Suprapubic skin (tissue), 4 donors: ENCODE results near the gene SCFD1. TPM values are rescaled to one million over a fixed set of nuclear protein-coding genes. Genes with fewer than 3 reads are reported as not detected.

ENCODE experiments used
- DNase-seq, 2 donors: peaks; one replicate each; pipeline ENCODE4 v3.0.0-alpha.2; 2019; ENCODE audit warnings: low spot score in 2 of 2
- H3K27ac ChIP-seq: fragments of 200-600 bp; sonication (generic); one replicate; pipeline ENCODE4 v1.5.1; 2019
- H3K27me3 ChIP-seq: fragments of 200-600 bp; sonication (generic); one replicate; pipeline ENCODE4 v1.5.1; 2019
- H3K36me3 ChIP-seq: fragments of 200-600 bp; sonication (generic); one replicate; pipeline ENCODE4 v1.5.1; 2019
- H3K4me1 ChIP-seq: fragments of 200-600 bp; sonication (generic); one replicate; pipeline ENCODE4 v1.5.1; 2019
- H3K4me3 ChIP-seq: fragments of 200-600 bp; sonication (generic); one replicate; pipeline ENCODE4 v1.5.1; 2019; ENCODE audit warnings: mild to moderate bottlenecking
- H3K9me3 ChIP-seq: fragments of 200-600 bp; sonication (generic); one replicate; pipeline ENCODE4 v1.5.1; 2019
- EP300 ChIP-seq: sonication (generic); formaldehyde crosslinking; IDR thresholded peaks from one replicate; pipeline ENCODE4 v1.6.1; 2017; ENCODE audit warnings: antibody characterized with exemption
- POLR2A ChIP-seq, 2 donors: fragments of 450-650 bp; IDR thresholded peaks; one replicate each; pipeline ENCODE4 v1.6.1; 2017; ENCODE audit warnings: antibody characterized with exemption in 2 of 2, mild to moderate bottlenecking in 2 of 2, moderate library complexity in 2 of 2
- POLR2AphosphoS5 ChIP-seq, 3 donors: sonication (generic); formaldehyde crosslinking; IDR thresholded peaks; one replicate each; pipeline ENCODE4 v1.6.1; 2017; ENCODE audit warnings: antibody characterized with exemption in 3 of 3
- WGBS: methylation state at CpG from one replicate; pipeline ENCODE4 v1.1.5; 2018; 5-methylcytosine and 5-hydroxymethylcytosine counted together
- total RNA-seq, 4 donors: library from RNA; depleted of rRNA; stranded (reverse); fragments of >200 nt; gene quantifications; one replicate each; pipeline ENCODE4 v1.1.0, GENCODE V29; 2016
- TF ChIP-seq, protein P1 (sequence below), 2 donors: fragments of 200-600 bp in 1 of 2; fragments of 450-650 bp in 1 of 2; sonication (generic) in 1 of 2; IDR thresholded peaks; one replicate each; pipeline ENCODE4 v1.5.1; 2016 to 2019; ENCODE audit warnings: antibody characterized with exemption in 2 of 2, mild to moderate bottlenecking in 1 of 2, moderate library complexity in 1 of 2

The SCFD1 gene
- total RNA-seq, 4 donors from 2014 or later = 26.4 to 84.2 (median 49.9) TPM

DNA sequence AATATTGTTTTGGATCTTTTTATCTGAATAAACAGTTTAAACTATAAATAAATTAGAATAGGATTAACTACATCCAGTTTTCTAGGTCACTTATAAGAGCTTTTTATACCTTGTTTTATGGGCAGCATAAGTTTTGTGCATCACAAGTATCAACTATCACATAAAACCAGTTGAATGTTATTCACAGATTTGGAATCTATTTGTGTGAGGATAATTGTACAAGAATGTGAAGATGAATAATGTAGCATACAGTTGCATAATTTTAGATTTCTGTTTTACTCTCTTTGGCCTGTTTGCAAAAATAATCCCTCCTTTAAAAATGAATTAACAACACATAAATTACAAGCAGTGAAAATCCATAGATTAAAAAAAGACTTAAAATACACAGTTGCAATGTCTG, 88.8 kb downstream of the SCFD1 start:
- Histone ChIP-seq H3K27ac (no peak overlapping the region), H3K27me3 (no peaks in the 10 kb centered on the region), H3K4me3 (no peak overlapping the region), H3K4me1 (peaks cover 6% of the 10 kb centered on the region), H3K9me3 (no peaks in the 10 kb centered on the region), H3K36me3 (peaks cover 29% of the 10 kb centered on the region)
- DNase-seq = no peak
- TF ChIP-seq, protein P1, sequence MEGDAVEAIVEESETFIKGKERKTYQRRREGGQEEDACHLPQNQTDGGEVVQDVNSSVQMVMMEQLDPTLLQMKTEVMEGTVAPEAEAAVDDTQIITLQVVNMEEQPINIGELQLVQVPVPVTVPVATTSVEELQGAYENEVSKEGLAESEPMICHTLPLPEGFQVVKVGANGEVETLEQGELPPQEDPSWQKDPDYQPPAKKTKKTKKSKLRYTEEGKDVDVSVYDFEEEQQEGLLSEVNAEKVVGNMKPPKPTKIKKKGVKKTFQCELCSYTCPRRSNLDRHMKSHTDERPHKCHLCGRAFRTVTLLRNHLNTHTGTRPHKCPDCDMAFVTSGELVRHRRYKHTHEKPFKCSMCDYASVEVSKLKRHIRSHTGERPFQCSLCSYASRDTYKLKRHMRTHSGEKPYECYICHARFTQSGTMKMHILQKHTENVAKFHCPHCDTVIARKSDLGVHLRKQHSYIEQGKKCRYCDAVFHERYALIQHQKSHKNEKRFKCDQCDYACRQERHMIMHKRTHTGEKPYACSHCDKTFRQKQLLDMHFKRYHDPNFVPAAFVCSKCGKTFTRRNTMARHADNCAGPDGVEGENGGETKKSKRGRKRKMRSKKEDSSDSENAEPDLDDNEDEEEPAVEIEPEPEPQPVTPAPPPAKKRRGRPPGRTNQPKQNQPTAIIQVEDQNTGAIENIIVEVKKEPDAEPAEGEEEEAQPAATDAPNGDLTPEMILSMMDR (IDR thresholded peaks at IDR 0.05) = no peak
- TF ChIP-seq POLR2AphosphoS5 (IDR thresholded peaks at IDR 0.05) (no peak), POLR2A (IDR thresholded peaks at IDR 0.05) (no peak), EP300 (no peak)

DNA sequence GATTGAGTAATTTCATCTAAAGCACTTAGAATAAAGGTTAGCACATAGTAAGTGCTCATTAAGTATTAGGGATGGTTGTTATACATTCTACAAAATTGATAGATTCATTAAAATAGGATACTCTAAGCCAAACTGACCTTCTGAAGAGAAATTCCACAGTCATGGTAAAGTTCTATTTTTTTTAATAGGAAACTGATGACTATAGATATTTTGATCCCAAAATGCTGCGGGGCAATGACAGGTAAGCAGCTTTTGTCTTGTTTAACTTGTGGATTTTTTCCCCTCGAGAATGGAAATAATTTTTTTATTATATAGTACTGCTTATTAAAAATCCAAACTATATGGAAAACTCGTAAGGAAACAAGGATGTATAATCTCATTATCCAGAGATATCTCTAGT, 97.0 kb downstream of the SCFD1 start:
- no peak for TF ChIP-seq EP300
- TF ChIP-seq POLR2A (IDR thresholded peaks at IDR 0.05) = no peak
- TF ChIP-seq, protein P1 (IDR thresholded peaks at IDR 0.05) = no peak
- TF ChIP-seq POLR2AphosphoS5 (IDR thresholded peaks at IDR 0.05) = no peak
- DNase-seq = no peak
- WGBS = 94% methylated on average over 3 of the region's 3 CpGs
- H3K36me3 ChIP-seq = peaks cover 63% of the 10 kb centered on the region
- H3K27ac ChIP-seq = no peak overlapping the region
- H3K4me3 ChIP-seq = no peak overlapping the region
- no peaks in the 10 kb centered on the region for H3K9me3 ChIP-seq
- no peaks in the 10 kb centered on the region for H3K4me1 ChIP-seq
- H3K27me3 ChIP-seq = no peaks in the 10 kb centered on the region

GRCh38 chr14:30725763-30726162, 103.6 kb downstream of the SCFD1 start:
- WGBS = 74% methylated on average over 5 of the region's 5 CpGs
- no peak overlapping the region for H3K4me3 ChIP-seq
- no peaks in the 10 kb centered on the region for H3K9me3 ChIP-seq
- TF ChIP-seq, protein P1 (IDR thresholded peaks at IDR 0.05) = no peak
- TF ChIP-seq POLR2A (IDR thresholded peaks at IDR 0.05) (no peak), EP300 (no peak), POLR2AphosphoS5 (IDR thresholded peaks at IDR 0.05) (no peak)
- DNase-seq = no peak
- H3K36me3 ChIP-seq = peaks cover 51% of the 10 kb centered on the region
- H3K27me3 ChIP-seq = no peaks in the 10 kb centered on the region
- H3K27ac ChIP-seq = no peak overlapping the region
- peaks cover 6% of the 10 kb centered on the region for H3K4me1 ChIP-seq

DNA sequence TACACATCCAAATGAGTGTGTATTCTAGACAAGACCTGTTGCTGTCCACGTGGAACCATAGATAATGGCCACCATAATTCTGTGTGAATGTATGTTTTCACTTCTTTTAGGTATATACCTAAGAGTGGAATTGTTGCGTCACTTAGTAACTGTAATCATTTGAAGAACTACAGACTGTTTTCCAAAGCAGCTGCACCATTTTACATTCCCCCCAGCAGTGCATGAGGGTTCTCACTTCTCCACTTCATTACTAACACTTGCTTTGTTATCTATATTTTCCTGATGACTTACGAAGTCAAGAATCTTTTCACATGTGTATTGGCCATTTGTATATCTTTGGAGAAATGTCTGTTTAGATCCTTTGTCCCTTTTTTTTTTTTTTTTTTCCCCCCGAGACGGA, 106.4 kb downstream of the SCFD1 start:
- 83% methylated on average over 5 of the region's 5 CpGs for WGBS
- DNase-seq = no peak
- Histone ChIP-seq H3K4me3 (no peak overlapping the region), H3K9me3 (no peaks in the 10 kb centered on the region), H3K27ac (no peak overlapping the region), H3K36me3 (peaks cover 42% of the 10 kb centered on the region), H3K4me1 (peaks cover 6% of the 10 kb centered on the region), H3K27me3 (no peaks in the 10 kb centered on the region)
- TF ChIP-seq POLR2A (IDR thresholded peaks at IDR 0.05) = no peak
- TF ChIP-seq, protein P1 (IDR thresholded peaks at IDR 0.05) = no peak
- no peak for TF ChIP-seq EP300
- TF ChIP-seq POLR2AphosphoS5 (IDR thresholded peaks at IDR 0.05) = no peak

GRCh38 chr14:30737916-30738315, 115.8 kb downstream of the SCFD1 start:
- no peak for TF ChIP-seq POLR2AphosphoS5 (IDR thresholded peaks at IDR 0.05)
- TF ChIP-seq, protein P1 (IDR thresholded peaks at IDR 0.05) = no peak
- no peak for TF ChIP-seq EP300
- no peak for TF ChIP-seq POLR2A (IDR thresholded peaks at IDR 0.05)
- no peak overlapping the region for H3K27ac ChIP-seq
- no peaks in the 10 kb centered on the region for H3K27me3 ChIP-seq
- no peak for DNase-seq
- peaks cover 35% of the 10 kb centered on the region for H3K36me3 ChIP-seq
- H3K4me1 ChIP-seq = no peaks in the 10 kb centered on the region
- H3K9me3 ChIP-seq = no peaks in the 10 kb centered on the region
- H3K4me3 ChIP-seq = no peak overlapping the region
- 72% methylated on average over 3 of the region's 3 CpGs for WGBS
